Neuron (in vitro differentiated cells): Measurements from ENCODE around the gene MED14.

Source experiments
- H2AFZ ChIP-seq: one replicate; pipeline ENCODE4 v1.6.1; 2013; ENCODE audit warnings: low read depth, mild to moderate bottlenecking, inconsistent platforms, low read length, moderate library complexity
- H3K27me3 ChIP-seq: one replicate; pipeline ENCODE4 v1.6.1; 2013; ENCODE audit warnings: low read length; ENCODE audit not compliant: insufficient read depth
- H3K36me3 ChIP-seq: one replicate; pipeline ENCODE4 v1.6.1; 2013; ENCODE audit warnings: low read length; ENCODE audit not compliant: insufficient read depth
- H3K4me1 ChIP-seq: one replicate; pipeline ENCODE4 v1.6.1; 2013; ENCODE audit warnings: low read length; ENCODE audit not compliant: insufficient read depth
- H3K4me3 ChIP-seq: 2 replicates; pipeline ENCODE4 v1.5.1; 2013; ENCODE audit warnings: mild to moderate bottlenecking, low read length, moderate library complexity
- H3K9me3 ChIP-seq: one replicate; pipeline ENCODE4 v1.6.1; 2013; ENCODE audit warnings: low read length

MED14 gene

GRCh38 chrX:40721489-40722106 is 13.7 kb downstream of the MED14 start:
- Histone ChIP-seq H3K27me3 (no peaks in the 10 kb centered on the region), H3K9me3 (no peaks in the 10 kb centered on the region), H3K36me3 (peaks cover 18% of the 10 kb centered on the region), H2AFZ (no peak overlapping the region), H3K4me1 (no peaks in the 10 kb centered on the region), H3K4me3 (no peak overlapping the region)

GRCh38 chrX:40720792-40721191 is 14.6 kb downstream of the MED14 start:
- Histone ChIP-seq H3K4me3 (no peak overlapping the region), H3K27me3 (no peaks in the 10 kb centered on the region), H2AFZ (no peak overlapping the region), H3K36me3 (peaks cover 13% of the 10 kb centered on the region), H3K9me3 (no peaks in the 10 kb centered on the region), H3K4me1 (no peaks in the 10 kb centered on the region)

GRCh38 chrX:40720339-40720738 is 15.0 kb downstream of the MED14 start:
- Histone ChIP-seq H3K9me3 (no peaks in the 10 kb centered on the region), H3K27me3 (no peaks in the 10 kb centered on the region), H3K36me3 (peaks cover 12% of the 10 kb centered on the region), H3K4me1 (no peaks in the 10 kb centered on the region), H2AFZ (no peak overlapping the region), H3K4me3 (no peak overlapping the region)

GRCh38 chrX:40719731-40720130 is 15.6 kb downstream of the MED14 start:
- Histone ChIP-seq H3K36me3 (peaks cover 11% of the 10 kb centered on the region), H2AFZ (no peak overlapping the region), H3K4me3 (no peak overlapping the region), H3K9me3 (no peaks in the 10 kb centered on the region), H3K4me1 (no peaks in the 10 kb centered on the region), H3K27me3 (no peaks in the 10 kb centered on the region)

- no peak overlapping the region for H2AFZ ChIP-seq
- no peak overlapping the region for H3K4me3 ChIP-seq
- no peaks in the 10 kb centered on the region for H3K9me3 ChIP-seq
- H3K4me1 ChIP-seq: no peaks in the 10 kb centered on the region
- no peaks in the 10 kb centered on the region for H3K27me3 ChIP-seq
- H3K36me3 ChIP-seq: peaks cover 10% of the 10 kb centered on the region
These were observed 16.1 kb downstream of the MED14 start for GRCh38 chrX:40719218-40719617.

- Histone ChIP-seq H3K4me3 (no peak overlapping the region), H3K4me1 (no peaks in the 10 kb centered on the region), H2AFZ (no peak overlapping the region), H3K27me3 (no peaks in the 10 kb centered on the region), H3K36me3 (peaks cover 23% of the 10 kb centered on the region), H3K9me3 (no peaks in the 10 kb centered on the region)
These were observed 25.9 kb downstream of the MED14 start for GRCh38 chrX:40709395-40709794.

GRCh38 chrX:40705658-40706312 is 29.6 kb downstream of the MED14 start:
- H3K4me1 ChIP-seq: no peaks in the 10 kb centered on the region
- H3K9me3 ChIP-seq: no peaks in the 10 kb centered on the region
- no peaks in the 10 kb centered on the region for H3K27me3 ChIP-seq
- no peak overlapping the region for H3K4me3 ChIP-seq
- H3K36me3 ChIP-seq: peaks cover 31% of the 10 kb centered on the region
- H2AFZ ChIP-seq: no peak overlapping the region

- no peak overlapping the region for H2AFZ ChIP-seq
- no peaks in the 10 kb centered on the region for H3K27me3 ChIP-seq
- peaks cover 19% of the 10 kb centered on the region for H3K36me3 ChIP-seq
- H3K9me3 ChIP-seq: peaks cover 2% of the 10 kb centered on the region
- H3K4me1 ChIP-seq: no peaks in the 10 kb centered on the region
- no peak overlapping the region for H3K4me3 ChIP-seq
These were observed 34.6 kb downstream of the MED14 start for GRCh38 chrX:40700640-40701342.

GRCh38 chrX:40698851-40699250 is 36.5 kb downstream of the MED14 start:
- H3K27me3 ChIP-seq: no peaks in the 10 kb centered on the region
- H3K4me3 ChIP-seq: no peak overlapping the region
- no peak overlapping the region for H2AFZ ChIP-seq
- H3K36me3 ChIP-seq: peaks cover 24% of the 10 kb centered on the region
- H3K4me1 ChIP-seq: no peaks in the 10 kb centered on the region
- peaks cover 2% of the 10 kb centered on the region for H3K9me3 ChIP-seq

GRCh38 chrX:40694802-40695201 is 40.5 kb downstream of the MED14 start:
- Histone ChIP-seq H2AFZ (no peak overlapping the region), H3K36me3 (peaks cover 13% of the 10 kb centered on the region), H3K4me3 (no peak overlapping the region), H3K4me1 (no peaks in the 10 kb centered on the region), H3K27me3 (no peaks in the 10 kb centered on the region), H3K9me3 (peaks cover 2% of the 10 kb centered on the region)

- Histone ChIP-seq H3K36me3 (peaks cover 20% of the 10 kb centered on the region), H2AFZ (no peak overlapping the region), H3K9me3 (no peaks in the 10 kb centered on the region), H3K4me3 (no peak overlapping the region), H3K4me1 (no peaks in the 10 kb centered on the region), H3K27me3 (no peaks in the 10 kb centered on the region)
These were observed 46.4 kb downstream of the MED14 start for GRCh38 chrX:40688929-40689328.

- H3K9me3 ChIP-seq: no peaks in the 10 kb centered on the region
- no peaks in the 10 kb centered on the region for H3K4me1 ChIP-seq
- no peak overlapping the region for H2AFZ ChIP-seq
- H3K27me3 ChIP-seq: no peaks in the 10 kb centered on the region
- peaks cover 24% of the 10 kb centered on the region for H3K36me3 ChIP-seq
- no peak overlapping the region for H3K4me3 ChIP-seq
These were observed 48.2 kb downstream of the MED14 start for GRCh38 chrX:40687169-40687568.

GRCh38 chrX:40685362-40685918 is 49.9 kb downstream of the MED14 start:
- no peaks in the 10 kb centered on the region for H3K4me1 ChIP-seq
- no peaks in the 10 kb centered on the region for H3K9me3 ChIP-seq
- H3K27me3 ChIP-seq: no peaks in the 10 kb centered on the region
- no peak overlapping the region for H2AFZ ChIP-seq
- H3K4me3 ChIP-seq: no peak overlapping the region
- H3K36me3 ChIP-seq: peaks cover 22% of the 10 kb centered on the region
